Choroid plexus epithelial cell (primary cell): ENCODE measurements around the gene WNT7B.

Experiments used
- DNase-seq: peaks from one replicate; pipeline ENCODE4 v3.0.0-alpha.2; 2010; ENCODE audit warnings: low read depth
- H3K4me3 ChIP-seq: 2 replicates; pipeline ENCODE4 v1.5.1; 2011; ENCODE audit warnings: low read depth, mild to moderate bottlenecking, control low read depth, low read length, moderate library complexity
- TF ChIP-seq, protein P1 (sequence below): conservative IDR thresholded peaks from 2 replicates; pipeline ENCODE4 v1.5.1; 2011; ENCODE audit warnings: low read depth, mild to moderate bottlenecking, control low read depth, inconsistent platforms, low read length, moderate library complexity

WNT7B gene

DNA sequence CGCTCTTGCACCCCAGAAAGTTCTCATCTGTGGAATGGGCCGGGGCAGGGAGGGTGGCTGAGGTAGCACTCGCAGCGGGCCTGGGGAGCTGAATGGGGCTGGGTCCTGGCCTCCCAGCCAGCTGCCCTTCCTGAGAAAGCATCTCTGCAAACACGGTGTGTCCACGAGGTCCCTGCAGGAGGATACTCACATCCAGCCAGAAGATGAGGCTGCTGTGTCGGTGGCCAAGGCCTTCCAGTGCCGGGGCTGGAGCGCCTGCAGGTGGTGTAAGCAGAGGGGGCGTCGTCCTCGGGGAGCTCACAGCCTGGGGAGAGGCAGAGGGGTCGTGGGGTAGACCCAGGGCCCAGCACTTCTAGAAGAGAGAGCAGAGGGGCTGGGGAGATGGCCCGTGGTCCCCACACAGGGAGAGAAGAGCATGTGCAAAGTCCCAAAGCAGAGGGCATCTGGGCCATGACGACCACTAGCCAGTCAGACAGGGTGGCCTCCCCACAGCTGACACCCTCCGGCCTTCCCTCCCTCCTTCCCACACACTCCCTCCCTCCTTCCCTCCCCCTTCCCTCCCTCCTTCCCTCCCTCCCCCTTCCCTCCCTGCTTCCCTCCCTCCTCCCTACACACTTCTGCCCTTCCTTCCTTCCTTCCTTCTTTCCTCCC, 97.9 kb downstream of the WNT7B start:
- DNase-seq: no peak
- no peak overlapping the region for H3K4me3 ChIP-seq

DNA sequence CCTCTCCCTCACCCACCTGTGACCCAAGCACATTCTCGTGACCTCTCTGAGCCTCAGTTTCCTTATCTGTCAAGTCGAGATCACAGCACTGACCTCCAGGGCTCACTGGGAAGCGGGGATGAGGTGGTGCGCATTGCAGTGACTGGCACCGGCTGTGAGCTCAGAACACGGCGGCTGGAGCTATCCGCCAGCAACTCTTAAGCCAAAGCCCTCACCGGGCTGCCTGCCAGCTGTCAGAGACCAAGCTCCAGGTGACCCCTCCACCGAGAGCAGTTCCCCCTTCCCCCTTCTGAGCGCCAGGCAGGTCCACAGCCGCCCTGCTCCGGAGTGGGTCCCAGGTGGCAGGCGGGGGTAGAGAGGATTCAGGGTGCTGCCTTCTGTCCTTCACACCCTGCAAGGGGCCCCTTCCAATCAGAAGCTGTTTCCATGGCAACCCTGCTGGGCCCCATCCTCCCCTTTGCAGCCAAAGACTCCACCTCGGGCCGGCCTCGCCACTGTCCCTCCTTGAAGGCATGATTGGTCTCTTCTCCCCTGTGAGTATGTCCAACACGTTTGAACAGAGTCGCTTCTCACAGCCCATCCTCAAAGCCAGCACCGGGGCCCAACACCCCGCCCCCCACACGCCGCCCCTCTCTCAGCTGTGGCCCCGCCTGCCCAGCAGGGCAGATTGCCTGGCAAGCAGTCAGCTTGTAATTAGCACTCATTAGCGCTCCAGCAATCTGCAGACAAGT, 98.7 kb downstream of the WNT7B start:
- DNase-seq: no peak
- H3K4me3 ChIP-seq: no peak overlapping the region
- TF ChIP-seq, protein P1, sequence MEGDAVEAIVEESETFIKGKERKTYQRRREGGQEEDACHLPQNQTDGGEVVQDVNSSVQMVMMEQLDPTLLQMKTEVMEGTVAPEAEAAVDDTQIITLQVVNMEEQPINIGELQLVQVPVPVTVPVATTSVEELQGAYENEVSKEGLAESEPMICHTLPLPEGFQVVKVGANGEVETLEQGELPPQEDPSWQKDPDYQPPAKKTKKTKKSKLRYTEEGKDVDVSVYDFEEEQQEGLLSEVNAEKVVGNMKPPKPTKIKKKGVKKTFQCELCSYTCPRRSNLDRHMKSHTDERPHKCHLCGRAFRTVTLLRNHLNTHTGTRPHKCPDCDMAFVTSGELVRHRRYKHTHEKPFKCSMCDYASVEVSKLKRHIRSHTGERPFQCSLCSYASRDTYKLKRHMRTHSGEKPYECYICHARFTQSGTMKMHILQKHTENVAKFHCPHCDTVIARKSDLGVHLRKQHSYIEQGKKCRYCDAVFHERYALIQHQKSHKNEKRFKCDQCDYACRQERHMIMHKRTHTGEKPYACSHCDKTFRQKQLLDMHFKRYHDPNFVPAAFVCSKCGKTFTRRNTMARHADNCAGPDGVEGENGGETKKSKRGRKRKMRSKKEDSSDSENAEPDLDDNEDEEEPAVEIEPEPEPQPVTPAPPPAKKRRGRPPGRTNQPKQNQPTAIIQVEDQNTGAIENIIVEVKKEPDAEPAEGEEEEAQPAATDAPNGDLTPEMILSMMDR: no peak

More for the DNA sequence above, 97.9 kb downstream of the WNT7B start:
- TF ChIP-seq, protein P1: no peak

DNA sequence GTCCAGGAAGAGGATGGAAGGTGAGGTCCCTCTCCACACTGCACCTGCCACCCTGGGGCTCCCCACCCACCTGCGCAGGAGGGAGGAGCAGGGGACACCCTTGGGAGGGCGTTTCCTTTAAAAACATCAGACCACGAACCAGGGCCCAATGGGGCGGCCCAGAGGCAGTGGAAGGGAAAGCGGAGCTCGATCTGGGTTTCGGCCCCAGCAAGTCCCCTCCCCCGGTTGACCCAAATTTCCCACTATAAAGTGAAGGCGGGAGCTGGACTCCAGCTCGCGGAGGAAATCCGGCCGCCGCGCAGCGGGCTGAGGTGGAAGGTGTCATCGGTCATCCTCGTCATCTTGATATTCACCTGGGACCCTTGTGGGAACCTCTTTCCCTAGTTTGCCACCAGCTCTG, 99.3 kb downstream of the WNT7B start:
- TF ChIP-seq, protein P1: no peak
- H3K4me3 ChIP-seq: no peak overlapping the region
- no peak for DNase-seq

DNA sequence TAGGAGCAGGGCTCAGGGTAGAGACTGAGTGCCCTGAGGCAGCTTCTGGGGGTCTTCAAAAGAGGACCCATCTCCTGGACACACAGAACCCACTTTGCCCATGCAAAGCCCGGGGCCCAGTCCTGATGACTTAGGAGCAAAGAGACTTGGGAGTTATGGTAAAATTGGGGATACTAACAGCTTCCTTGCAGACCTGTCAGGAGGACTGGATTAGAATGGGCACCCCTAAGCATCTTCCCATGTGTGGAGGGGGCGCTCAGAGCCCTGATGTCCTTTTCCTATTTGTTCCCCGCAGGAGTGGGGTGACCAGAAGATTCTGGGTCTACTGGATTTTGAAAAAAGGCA, 100.0 kb downstream of the WNT7B start:
- TF ChIP-seq, protein P1: no peak
- no peak overlapping the region for H3K4me3 ChIP-seq
- no peak for DNase-seq

DNA sequence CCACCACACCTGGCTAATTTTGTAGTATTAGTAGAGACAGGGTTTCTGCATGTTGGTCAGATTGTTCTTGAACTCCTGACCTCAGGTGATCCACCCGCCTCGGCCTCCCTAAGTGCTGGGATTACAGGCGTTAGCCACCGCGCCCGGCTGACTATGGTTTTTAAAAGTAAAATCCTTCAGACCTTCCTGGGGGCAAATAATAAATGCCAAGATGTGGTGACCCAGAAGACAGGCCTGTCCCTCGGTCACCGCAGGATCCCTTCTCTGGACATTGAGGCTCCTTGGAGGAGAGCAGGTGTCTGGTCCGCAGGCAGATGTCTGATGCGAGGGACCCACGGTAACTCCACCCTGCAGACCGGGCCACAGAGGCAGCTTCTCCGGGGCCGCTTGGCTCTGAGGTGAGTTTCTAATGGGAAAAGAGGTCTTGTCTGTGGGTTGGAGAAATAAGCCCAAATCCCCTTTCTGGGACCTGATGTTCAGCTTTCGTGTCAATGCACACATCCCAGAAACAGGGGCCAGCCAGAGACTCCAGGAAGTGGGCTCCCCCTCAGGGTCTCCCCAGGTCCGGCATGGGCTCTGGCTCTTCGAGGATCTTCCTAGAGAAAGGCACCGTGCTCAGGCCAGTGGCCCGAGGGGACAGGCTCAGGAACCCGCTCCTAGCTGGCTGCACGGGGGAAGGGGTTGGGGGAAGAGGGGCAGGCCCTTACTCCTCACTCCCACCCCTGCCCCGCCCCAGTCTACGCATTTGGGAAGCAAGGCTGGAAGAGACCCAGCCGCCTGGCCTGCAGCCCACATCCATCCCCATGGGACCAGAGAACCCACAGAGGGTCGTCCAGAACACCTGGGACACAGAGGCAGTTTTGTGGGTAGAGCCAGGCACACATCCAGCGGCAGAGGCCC, 100.6 kb downstream of the WNT7B start:
- no peak for DNase-seq
- TF ChIP-seq, protein P1: no peak

DNA sequence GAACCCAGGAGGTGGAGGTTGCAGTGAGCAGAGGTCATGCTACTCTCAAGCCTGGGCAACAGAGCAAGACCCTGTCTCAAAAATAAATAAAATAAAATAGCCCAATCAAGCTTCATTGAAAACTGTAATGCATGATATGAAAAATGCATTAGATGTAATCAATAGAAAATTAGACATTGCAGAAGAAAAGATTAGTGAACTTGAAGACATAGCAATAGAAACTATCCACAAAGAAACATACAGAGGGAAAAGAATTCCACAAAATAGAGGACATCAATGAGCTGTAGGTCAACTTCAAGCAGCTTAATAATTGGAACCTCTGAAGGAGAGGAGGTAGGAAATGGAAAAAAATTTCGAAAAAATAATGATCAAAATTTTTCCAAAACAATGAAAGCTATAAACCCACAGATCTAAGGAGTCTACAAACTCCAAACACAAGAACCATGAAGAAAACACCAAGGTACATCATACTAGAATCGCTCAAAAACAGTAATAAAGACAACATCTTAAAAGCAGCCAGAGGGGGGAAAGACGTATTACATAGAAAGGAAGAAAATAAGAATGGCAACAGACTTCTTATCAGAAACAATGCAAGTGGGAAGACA, 104.2 kb downstream of the WNT7B start:
- TF ChIP-seq, protein P1: no peak
- H3K4me3 ChIP-seq: no peak overlapping the region
- no peak for DNase-seq

More for the DNA sequence above, 100.6 kb downstream of the WNT7B start:
- no peak overlapping the region for H3K4me3 ChIP-seq
